BLaER1 (cell line): Measurements from ENCODE around the gene CECR2.

Experiments
- H3K27ac ChIP-seq: shearing (Covaris generic); formaldehyde crosslinking; 2 replicates; pipeline ENCODE4 v1.8.1; 2022
- H3K27me3 ChIP-seq: shearing (Covaris generic); formaldehyde crosslinking; 2 replicates; pipeline ENCODE4 v1.8.1; 2022
- H3K36me3 ChIP-seq: shearing (Covaris generic); formaldehyde crosslinking; 2 replicates; pipeline ENCODE4 v1.8.1; 2022
- H3K4me1 ChIP-seq: shearing (Covaris generic); formaldehyde crosslinking; 2 replicates; pipeline ENCODE4 v1.8.1; 2022
- H3K4me2 ChIP-seq: shearing (Covaris generic); formaldehyde crosslinking; 2 replicates; pipeline ENCODE4 v1.8.1; 2022
- H3K4me3 ChIP-seq: shearing (Covaris generic); formaldehyde crosslinking; 2 replicates; pipeline ENCODE4 v1.8.1; 2022
- H3K9ac ChIP-seq: shearing (Covaris generic); formaldehyde crosslinking; 2 replicates; pipeline ENCODE4 v1.8.1; 2022
- H3K9me3 ChIP-seq: shearing (Covaris generic); formaldehyde crosslinking; 2 replicates; pipeline ENCODE4 v1.8.1; 2022
- H4K20me1 ChIP-seq: shearing (Covaris generic); formaldehyde crosslinking; 2 replicates; pipeline ENCODE4 v1.8.1; 2022
- Cebpa-rat ChIP-seq: shearing (Covaris generic); IDR thresholded peaks from 2 replicates; pipeline ENCODE4 v1.8.1; 2022

Gene CECR2

GRCh38 chr22:17570851-17571631 is 201.8 kb downstream of the CECR2 start:
- Histone ChIP-seq H3K4me1 (peaks cover 8% of the 10 kb centered on the region), H3K27me3 (no peaks in the 10 kb centered on the region), H3K27ac (no peak overlapping the region), H3K4me3 (no peak overlapping the region), H3K9ac (no peak overlapping the region), H3K36me3 (no peaks in the 10 kb centered on the region), H3K9me3 (no peaks in the 10 kb centered on the region), H4K20me1 (no peaks in the 10 kb centered on the region), H3K4me2 (no peak overlapping the region)
- TF ChIP-seq Cebpa-rat = no peak

- Histone ChIP-seq H3K4me3 (no peak overlapping the region), H3K4me1 (peaks cover 13% of the 10 kb centered on the region)
These were observed 205.9 kb downstream of the CECR2 start for GRCh38 chr22:17575151-17575550.

GRCh38 chr22:17575681-17576080 is 206.4 kb downstream of the CECR2 start:
- no peak overlapping the region for H3K27ac ChIP-seq
- H3K4me2 ChIP-seq = no peak overlapping the region
- no peaks in the 10 kb centered on the region for H4K20me1 ChIP-seq
- H3K27me3 ChIP-seq = no peaks in the 10 kb centered on the region
- no peak overlapping the region for H3K4me3 ChIP-seq
- H3K36me3 ChIP-seq = no peaks in the 10 kb centered on the region
- peaks cover 13% of the 10 kb centered on the region for H3K4me1 ChIP-seq
- no peak overlapping the region for H3K9ac ChIP-seq
- no peaks in the 10 kb centered on the region for H3K9me3 ChIP-seq
- TF ChIP-seq Cebpa-rat = no peak

More at GRCh38 chr22:17575151-17575550, 205.9 kb downstream of the CECR2 start:
- Histone ChIP-seq H4K20me1 (no peaks in the 10 kb centered on the region), H3K27ac (no peak overlapping the region), H3K27me3 (no peaks in the 10 kb centered on the region), H3K4me2 (no peak overlapping the region), H3K9ac (no peak overlapping the region), H3K36me3 (no peaks in the 10 kb centered on the region), H3K9me3 (no peaks in the 10 kb centered on the region)
- no peak for TF ChIP-seq Cebpa-rat

- peaks cover 13% of the 10 kb centered on the region for H3K4me1 ChIP-seq
- H3K36me3 ChIP-seq = no peaks in the 10 kb centered on the region
- no peak overlapping the region for H3K27ac ChIP-seq
- H3K9me3 ChIP-seq = no peaks in the 10 kb centered on the region
- no peak overlapping the region for H3K9ac ChIP-seq
- H3K4me2 ChIP-seq = no peak overlapping the region
- TF ChIP-seq Cebpa-rat = no peak
- no peaks in the 10 kb centered on the region for H3K27me3 ChIP-seq
- H3K4me3 ChIP-seq = no peak overlapping the region
- H4K20me1 ChIP-seq = no peaks in the 10 kb centered on the region
These were observed 207.2 kb downstream of the CECR2 start for GRCh38 chr22:17576470-17576869.

GRCh38 chr22:17578136-17578754 is 209.0 kb downstream of the CECR2 start:
- Histone ChIP-seq H3K27ac (no peak overlapping the region), H3K27me3 (no peaks in the 10 kb centered on the region)

GRCh38 chr22:17579535-17579981 is 210.3 kb downstream of the CECR2 start:
- H3K27me3 ChIP-seq = no peaks in the 10 kb centered on the region
- H3K36me3 ChIP-seq = no peaks in the 10 kb centered on the region
- no peak for TF ChIP-seq Cebpa-rat
- no peak overlapping the region for H3K4me2 ChIP-seq
- H4K20me1 ChIP-seq = no peaks in the 10 kb centered on the region
- no peak overlapping the region for H3K27ac ChIP-seq
- H3K9me3 ChIP-seq = no peaks in the 10 kb centered on the region
- no peak overlapping the region for H3K9ac ChIP-seq
- H3K4me1 ChIP-seq = peaks cover 7% of the 10 kb centered on the region
- no peak overlapping the region for H3K4me3 ChIP-seq

More at GRCh38 chr22:17578136-17578754, 209.0 kb downstream of the CECR2 start:
- Histone ChIP-seq H3K9me3 (no peaks in the 10 kb centered on the region), H3K36me3 (no peaks in the 10 kb centered on the region), H3K4me3 (no peak overlapping the region), H3K4me1 (peaks cover 13% of the 10 kb centered on the region), H4K20me1 (no peaks in the 10 kb centered on the region), H3K9ac (no peak overlapping the region), H3K4me2 (no peak overlapping the region)
- TF ChIP-seq Cebpa-rat = no peak

- H4K20me1 ChIP-seq = no peaks in the 10 kb centered on the region
- no peak overlapping the region for H3K4me3 ChIP-seq
- no peak overlapping the region for H3K27ac ChIP-seq
- no peaks in the 10 kb centered on the region for H3K36me3 ChIP-seq
- H3K27me3 ChIP-seq = no peaks in the 10 kb centered on the region
- no peaks in the 10 kb centered on the region for H3K9me3 ChIP-seq
- no peak overlapping the region for H3K9ac ChIP-seq
- TF ChIP-seq Cebpa-rat = no peak
- H3K4me1 ChIP-seq = peaks cover 5% of the 10 kb centered on the region; the same call in 1 of the 2 replicates
- no peak overlapping the region for H3K4me2 ChIP-seq
These were observed 211.3 kb downstream of the CECR2 start for GRCh38 chr22:17580441-17581031.

- no peak for TF ChIP-seq Cebpa-rat
- H3K27me3 ChIP-seq = no peaks in the 10 kb centered on the region
- peaks cover 5% of the 10 kb centered on the region; the same call in 1 of the 2 replicates for H3K4me1 ChIP-seq
- H4K20me1 ChIP-seq = no peaks in the 10 kb centered on the region
- no peak overlapping the region for H3K4me2 ChIP-seq
- no peaks in the 10 kb centered on the region for H3K9me3 ChIP-seq
- H3K27ac ChIP-seq = 0 out of 2 replicates have a peak overlapping the region, but pooled peaks have one; percentile 44
- H3K4me3 ChIP-seq = no peak overlapping the region
- no peaks in the 10 kb centered on the region for H3K36me3 ChIP-seq
- no peak overlapping the region for H3K9ac ChIP-seq
These were observed 211.8 kb downstream of the CECR2 start for GRCh38 chr22:17581056-17581455.

GRCh38 chr22:17581631-17582030 is 212.4 kb downstream of the CECR2 start:
- Histone ChIP-seq H3K4me3 (no peak overlapping the region), H3K9ac (no peak overlapping the region), H3K4me2 (no peak overlapping the region), H3K36me3 (no peaks in the 10 kb centered on the region), H3K27ac (peak overlapping the region; percentile 44; the same call in 1 of the 2 replicates), H4K20me1 (no peaks in the 10 kb centered on the region), H3K9me3 (no peaks in the 10 kb centered on the region), H3K27me3 (no peaks in the 10 kb centered on the region), H3K4me1 (peaks cover under 1% of the 10 kb centered on the region; the same call in 1 of the 2 replicates)
- TF ChIP-seq Cebpa-rat = no peak

- no peak for TF ChIP-seq Cebpa-rat
- Histone ChIP-seq H3K9ac (no peak overlapping the region), H3K4me1 (0 out of 2 replicates have a peak, but pooled peaks cover 12% of the 10 kb centered on the region), H3K4me3 (no peak overlapping the region), H3K27me3 (no peaks in the 10 kb centered on the region), H3K9me3 (no peaks in the 10 kb centered on the region), H3K36me3 (0 out of 2 replicates have a peak, but pooled peaks cover 6% of the 10 kb centered on the region), H4K20me1 (no peaks in the 10 kb centered on the region), H3K4me2 (no peak overlapping the region), H3K27ac (no peak overlapping the region)
These were observed 213.9 kb downstream of the CECR2 start for GRCh38 chr22:17583151-17583550.
